HepG2 (cell line): ENCODE results near the gene APH1B. TPM values are rescaled to one million over a fixed set of nuclear protein-coding genes. Genes with fewer than 3 reads are reported as not detected.

Experiments
- ATAC-seq: fragments of 200-7000 bp; cut with Tn5 transposase; 3 replicates; pipeline ENCODE4 v1.9.1; 2020; ENCODE audit warnings: mild to moderate bottlenecking, moderate library complexity
- BruUV-seq: library from RNA; stranded (reverse); fragments of 400-500 nt; replicated peaks from 2 replicates; lab custom pipeline; 2021; lab: Mats Ljungman, UMichigan
- CTCF ChIA-PET: fragments of 300-600 bp; formaldehyde crosslinking; extraction: SDS; loops from one replicate; lab custom pipeline; 2021; ENCODE audit warnings: low total read pairs, inconsistent platforms, low intra/inter-chr PET ratio; lab: Yijun Ruan, JAX
- POLR2A ChIA-PET: fragments of 350-600 bp; sonication (Branson Sonifier 250); formaldehyde crosslinking; loops from one replicate; lab custom pipeline; 2020; ENCODE audit warnings: antibody characterized with exemption, inconsistent platforms; lab: Yijun Ruan, JAX
- DNase-seq: peaks from one replicate; pipeline ENCODE4 v3.0.0-alpha.2; 2015; ENCODE audit warnings: low spot score
- FAIRE-seq: peaks from 3 replicates; lab custom pipeline; 2011; peaks lifted over from hg19 to GRCh38; lab: Jason Lieb, UNC
- H2AFZ ChIP-seq: one replicate; pipeline ENCODE4 v1.6.1; 2011; ENCODE audit warnings: low read length, inconsistent platforms
- H3K27ac ChIP-seq: fragments of 300-600 bp; 3 replicates; pipeline ENCODE4 v1.8.0; 2011; ENCODE audit warnings: mixed run types, mild to moderate bottlenecking, mixed read lengths, low read length, inconsistent platforms; ENCODE audit not compliant: insufficient read depth; ENCODE audit errors: extremely low read length
- H3K27me3 ChIP-seq, 2 experiments: fragments of 200-600 bp in 1 of 2; 2 replicates in 1 of 2; 3 replicates in 1 of 2; pipeline versions ENCODE4 v1.6.0 to v1.8.0; 2011; ENCODE audit warnings: low read length in 2 of 2, mild to moderate bottlenecking in 2 of 2, moderate library complexity in 2 of 2, inconsistent platforms in 1 of 2; ENCODE audit not compliant: insufficient read depth in 2 of 2, control insufficient read depth in 1 of 2
- H3K36me3 ChIP-seq, 2 experiments: fragments of 200-600 bp in 1 of 2; replicated peaks in 1 of 2; 2 replicates in 1 of 2; 3 replicates in 1 of 2; pipeline versions ENCODE4 v1.5.1 to v1.8.0; 2011; ENCODE audit warnings: low read length in 2 of 2, inconsistent platforms in 1 of 2; ENCODE audit not compliant: insufficient read depth in 2 of 2, control insufficient read depth in 1 of 2
- H3K4me1 ChIP-seq: 2 replicates; pipeline ENCODE4 v1.5.1; 2012; ENCODE audit warnings: low read length, inconsistent platforms; ENCODE audit not compliant: insufficient read depth
- H3K4me2 ChIP-seq: 2 replicates; pipeline ENCODE4 v1.6.0; 2011; ENCODE audit warnings: low read depth, low read length, inconsistent platforms
- H3K4me3 ChIP-seq, 3 experiments: fragments of 200-600 bp in 1 of 3; sonication (generic), shearing (Covaris generic) in 1 of 3; replicated peaks in 1 of 3; 2 replicates each; pipeline ENCODE4 v1.5.1; 2011 to 2016; ENCODE audit warnings: low read length in 3 of 3, inconsistent platforms in 2 of 3, low read depth in 2 of 3, mild to moderate bottlenecking in 2 of 3, control low read depth in 1 of 3, mixed read lengths in 1 of 3; ENCODE audit not compliant: insufficient read depth in 1 of 3
- H3K79me2 ChIP-seq: one replicate; pipeline ENCODE4 v1.6.1; 2011; ENCODE audit warnings: low read length, inconsistent platforms; ENCODE audit not compliant: insufficient read depth
- H3K9ac ChIP-seq: 2 replicates; pipeline ENCODE4 v1.6.0; 2011; ENCODE audit warnings: mild to moderate bottlenecking, low read depth, low read length, inconsistent platforms; ENCODE audit not compliant: insufficient read depth
- H3K9me3 ChIP-seq: 2 replicates; pipeline ENCODE4 v1.5.1; 2012; ENCODE audit warnings: mild to moderate bottlenecking, low read length
- H4K20me1 ChIP-seq: 2 replicates; pipeline ENCODE4 v1.6.0; 2011; ENCODE audit warnings: inconsistent platforms, mild to moderate bottlenecking, low read length, moderate library complexity; ENCODE audit not compliant: insufficient read depth
- ATM ChIP-seq: fragments of 450-650 bp; IDR thresholded peaks from 2 replicates; pipeline ENCODE4 v1.7.1; 2017; ENCODE audit warnings: mild to moderate bottlenecking, borderline replicate concordance
- DR1 ChIP-seq: sonication (generic); formaldehyde crosslinking; IDR thresholded peaks from 2 replicates; pipeline ENCODE4 v1.8.0; 2021; ENCODE audit warnings: mild to moderate bottlenecking, missing genetic modification reagents, inconsistent platforms
- FOXO4 ChIP-seq: sonication (generic); formaldehyde crosslinking; conservative IDR thresholded peaks from 2 replicates; pipeline ENCODE4 v1.8.1; 2023; ENCODE audit warnings: missing genetic modification reagents
- KDM2A ChIP-seq: sonication (generic); formaldehyde crosslinking; IDR thresholded peaks from 2 replicates; pipeline ENCODE4 v1.4.0; 2020; ENCODE audit warnings: low read depth, missing genetic modification reagents, borderline replicate concordance
- MAZ ChIP-seq, 2 experiments: sonication (generic) in 1 of 2; formaldehyde crosslinking in 1 of 2; IDR thresholded peaks; 2 replicates each; pipeline versions ENCODE4 v1.5.0 to v1.6.1; 2012 to 2020; ENCODE audit warnings: low read depth in 2 of 2, mild to moderate bottlenecking in 2 of 2, borderline replicate concordance in 1 of 2, improper control_type of control experiment in 1 of 2, low read length in 1 of 2, missing genetic modification reagents in 1 of 2, moderate library complexity in 1 of 2
- NFE2L2 ChIP-seq: fragments of 150-350 bp; IDR thresholded peaks from 2 replicates; pipeline ENCODE4 v1.6.1; 2014; ENCODE audit warnings: low read length
- REST ChIP-seq, 2 experiments: IDR thresholded peaks; 2 replicates each; pipeline ENCODE4 v1.6.1; 2011 to 2012; ENCODE audit warnings: low read length in 2 of 2, borderline replicate concordance in 1 of 2, low read depth in 1 of 2, mild to moderate bottlenecking in 1 of 2, moderate library complexity in 1 of 2
- ZNF280D ChIP-seq: sonication (generic); formaldehyde crosslinking; IDR thresholded peaks from 2 replicates; pipeline ENCODE4 v1.5.1; 2020; ENCODE audit warnings: mild to moderate bottlenecking, missing genetic modification reagents
- ZNF549 ChIP-seq: sonication (generic); formaldehyde crosslinking; IDR thresholded peaks from 2 replicates; pipeline ENCODE4 v1.5.0; 2020; ENCODE audit warnings: missing genetic modification reagents
- ZNF569 ChIP-seq: sonication (generic); formaldehyde crosslinking; IDR thresholded peaks from 2 replicates; pipeline ENCODE4 v1.5.0; 2020; ENCODE audit warnings: mild to moderate bottlenecking, missing genetic modification reagents, moderate library complexity, borderline replicate concordance
- WGBS: methylation state at CpG from one replicate; pipeline ENCODE4 v1.1.6; 2017; ENCODE audit warnings: low lambda C conversion rate; 5-methylcytosine and 5-hydroxymethylcytosine counted together
- in situ Hi-C: cut with HindIII; loops from 2 replicates; pipeline ENCODE4 v1.10.0; 2017; ENCODE audit warnings: low pct_unique_long_range_greater_than_20kb; ENCODE audit not compliant: extremely low pct_ligation_motif_present
- intact Hi-C: fragments of 100-400 bp; cut with micrococcal nuclease; formaldehyde crosslinking; loops from one replicate; pipeline ENCODE4 v1.10.0; 2022; ENCODE audit not compliant: unreplicated experiment
- polyA plus RNA-seq, 8 experiments: library from polyadenylated mRNA; depleted of rRNA in 3 of 8; stranded (reverse) in 7 of 8; unstranded in 1 of 8; fragments of >200 nt; fragmentation: Illumina TruSeq in 4 of 8; extraction: Trizol in 4 of 8; gene quantifications; 2 replicates each; pipeline versions ENCODE4 v1.2.1 to v1.2.3, GENCODE V29; 2011 to 2016; ENCODE audit warnings: low read depth in 4 of 8, missing spikeins in 1 of 8, mixed read lengths in 1 of 8; ENCODE audit not compliant: insufficient read depth in 1 of 8
- total RNA-seq, 5 experiments: library from RNA; depleted of rRNA; stranded (reverse); fragments of >200 nt; fragmentation: Illumina TruSeq; extraction: Trizol; gene quantifications; 2 replicates each; pipeline ENCODE4 v1.2.3, GENCODE V29; 2016; ENCODE audit warnings: low read depth in 1 of 5

The APH1B gene
- total and polyA plus RNA-seq, 2 of the 13 experiments (the other 11 are each of a cell fraction or from before 2014, with no cell fraction given) = 0.45 to 1.00 TPM

- in situ Hi-C loops = no loop called here
- FAIRE-seq = no peak
- H3K9ac ChIP-seq = no peak overlapping the region
- TF ChIP-seq ZNF280D (CRISPR knock-in tag) (no peak), FOXO4 (CRISPR knock-in tag) (no peak), REST (IDR thresholded peaks at IDR 0.05; ENCODE audit: borderline replicate concordance in 1 of 2, low read depth in 1 of 2, low read length in 2 of 2) (no peak), ZNF549 (CRISPR knock-in tag) (no peak), KDM2A (CRISPR knock-in tag) (no peak), MAZ (IDR thresholded peaks at IDR 0.05; ENCODE audit: borderline replicate concordance, low read depth, low read length) (no peak), MAZ (CRISPR knock-in tag; IDR thresholded peaks at IDR 0.05; ENCODE audit: low read depth) (no peak), ZNF569 (no peak), ATM (no peak), NFE2L2 (no peak), DR1 (CRISPR knock-in tag) (no peak)
- TF ChIP-seq, all 625 proteins: peak for 0
- Histone ChIP-seq H3K9me3 (no peaks in the 10 kb centered on the region), H2AFZ (no peak overlapping the region), H3K4me2 (no peak overlapping the region), H3K4me1 (peaks cover 16% of the 10 kb centered on the region), H4K20me1 (no peaks in the 10 kb centered on the region), H3K27me3 (peaks cover 0 to 3% of the 10 kb centered on the region in 2 experiments; a peak in 2 of 5 replicates), H3K4me3 (no peak overlapping the region), H3K79me2 (no peaks in the 10 kb centered on the region), H3K27ac (no peak overlapping the region), H3K36me3 (no peaks in the 10 kb centered on the region)
- CTCF ChIA-PET = no interaction called here
- ATAC-seq = no peak
- POLR2A ChIA-PET = no interaction called here
- intact Hi-C loops = no loop called here
- no TSS peak for BruUV-seq
- DNase-seq = no peak
- WGBS = 68% methylated on average over 4 of the region's 5 CpGs
These were observed 72.8 kb downstream of the APH1B start for GRCh38 chr15:63350178-63350621.
